Activated CD4-positive, alpha-beta T cell treated with anti-CD3 and anti-CD28 coated beads, Interleukin-10, Interleukin-2, amounts not matched to agents 100 ng/mL and 50 ng/mL, durations not matched to agents 16 hours and 8 hours (primary cell): ENCODE data around the gene HTR6.

Experiments
- DNase-seq: peaks from one replicate; pipeline ENCODE4 v3.0.0-alpha.2; 2020

The HTR6 gene

DNA sequence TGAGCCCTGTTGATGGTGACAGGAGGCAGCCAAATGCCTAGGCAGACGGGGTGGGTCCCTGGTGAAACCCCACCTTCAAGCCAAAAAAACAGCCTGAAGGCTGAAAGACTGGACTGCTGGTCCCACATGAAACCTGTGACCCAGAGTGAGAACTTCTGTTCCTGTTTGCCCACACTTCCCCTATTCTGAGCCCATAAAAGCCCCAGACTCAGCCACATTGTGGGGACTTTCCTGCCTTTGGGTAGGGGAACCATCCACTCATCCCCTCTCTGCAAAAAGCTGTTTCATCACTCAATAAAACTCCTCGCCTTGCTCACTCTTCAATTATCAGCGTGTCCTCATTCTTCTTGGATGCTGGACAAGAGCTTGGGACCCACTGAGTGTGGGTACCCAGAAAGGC lies 25.2 kb downstream of the HTR6 start:
- DNase-seq: no peak

DNA sequence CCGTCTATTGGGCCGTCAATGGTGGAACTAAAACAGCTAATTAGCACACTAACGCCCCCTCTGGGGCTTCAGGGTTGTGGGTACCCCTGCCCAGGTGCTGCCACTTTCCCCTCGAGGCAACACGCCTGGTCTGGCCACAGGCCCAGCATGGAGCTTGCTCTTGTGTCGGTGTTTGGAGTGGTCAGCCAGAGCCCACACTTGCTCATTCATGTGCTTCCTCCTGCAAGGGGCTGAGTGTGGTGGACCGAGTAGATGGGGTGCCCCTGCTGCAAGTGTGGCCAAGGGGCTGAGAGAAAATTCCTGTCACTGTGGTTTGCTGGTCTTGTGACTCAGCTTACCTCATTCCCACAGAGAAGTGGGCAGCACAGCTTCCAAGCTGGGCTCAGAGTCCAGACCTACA lies 25.7 kb downstream of the HTR6 start:
- no peak for DNase-seq

DNA sequence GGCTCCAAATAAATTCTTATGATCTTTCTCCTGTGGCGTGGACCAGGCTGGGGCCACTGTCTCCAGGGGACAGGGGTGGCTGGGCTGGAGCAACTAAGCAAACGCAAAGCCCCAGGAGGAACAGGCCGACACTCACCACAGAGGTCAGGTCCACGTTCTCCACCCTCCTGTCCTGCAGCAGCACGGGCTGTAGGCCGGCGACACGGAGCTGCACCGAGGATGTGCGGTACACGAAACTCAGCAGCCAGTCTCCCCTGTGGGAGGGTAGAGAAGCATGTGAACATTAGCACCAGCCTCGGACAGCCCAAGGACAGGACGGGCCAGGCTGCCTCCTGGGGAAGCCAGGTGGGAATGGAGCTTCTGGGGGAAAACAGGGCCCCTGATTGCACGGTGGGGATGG lies 29.6 kb downstream of the HTR6 start:
- DNase-seq: no peak

DNA sequence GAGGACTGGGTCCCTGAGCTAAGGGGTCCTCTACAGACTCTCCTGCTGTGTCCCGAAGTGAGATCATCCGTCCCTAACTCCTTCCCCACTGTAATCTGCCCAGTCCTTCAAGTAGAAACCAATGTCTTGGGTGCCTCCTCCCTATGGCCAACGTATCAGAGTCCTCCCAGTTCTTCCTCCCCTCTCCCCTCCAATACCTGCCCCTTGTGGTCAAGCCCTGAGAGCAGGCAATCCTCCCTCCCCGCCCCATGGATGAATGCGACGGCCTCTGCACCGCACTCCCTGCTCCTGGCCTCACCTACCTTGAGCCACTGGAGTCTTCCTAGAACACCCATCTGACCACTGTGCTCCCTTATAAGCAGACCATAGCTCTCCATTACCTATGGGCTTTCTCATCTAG lies 31.1 kb downstream of the HTR6 start:
- no peak for DNase-seq

DNA sequence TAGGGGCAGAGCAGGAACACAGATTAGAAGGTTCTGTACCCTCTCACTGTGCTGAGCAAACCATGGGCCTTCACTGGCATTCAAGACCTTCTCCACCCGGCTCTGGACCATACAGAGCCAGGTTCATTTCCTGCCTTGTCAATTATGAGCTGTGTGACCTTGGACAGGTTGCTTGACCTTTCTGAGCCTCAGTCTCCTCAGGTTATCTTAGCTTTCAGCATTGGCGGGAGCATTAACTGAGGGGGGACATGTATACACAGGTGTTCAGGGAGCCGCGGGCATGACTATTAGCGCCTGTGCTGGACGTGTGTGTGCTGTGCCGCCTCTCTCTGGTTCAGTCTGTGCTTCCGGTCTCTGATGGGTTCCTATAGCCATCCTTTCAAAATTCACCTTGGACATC lies 32.1 kb downstream of the HTR6 start:
- DNase-seq: no peak

DNA sequence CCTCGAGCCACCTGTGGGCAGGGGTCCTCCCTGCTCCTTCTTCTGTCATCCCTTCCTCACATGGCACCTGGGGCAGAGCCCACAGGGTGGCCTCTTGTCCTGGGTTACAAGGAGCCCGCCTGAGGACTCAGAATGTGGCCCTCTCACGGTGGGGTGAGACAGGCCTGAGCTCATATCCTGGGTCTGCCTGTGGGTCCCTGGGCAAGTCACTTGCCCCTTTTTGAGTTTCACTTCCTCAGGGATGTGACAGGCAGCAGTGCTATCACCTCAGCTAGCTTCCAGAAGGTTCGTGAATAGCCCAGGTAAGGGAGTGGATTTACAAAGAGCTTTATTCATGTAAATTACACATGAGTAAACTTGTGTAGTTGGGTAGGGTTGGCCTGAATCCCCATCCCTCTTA lies 33.5 kb downstream of the HTR6 start:
- no peak for DNase-seq

DNA sequence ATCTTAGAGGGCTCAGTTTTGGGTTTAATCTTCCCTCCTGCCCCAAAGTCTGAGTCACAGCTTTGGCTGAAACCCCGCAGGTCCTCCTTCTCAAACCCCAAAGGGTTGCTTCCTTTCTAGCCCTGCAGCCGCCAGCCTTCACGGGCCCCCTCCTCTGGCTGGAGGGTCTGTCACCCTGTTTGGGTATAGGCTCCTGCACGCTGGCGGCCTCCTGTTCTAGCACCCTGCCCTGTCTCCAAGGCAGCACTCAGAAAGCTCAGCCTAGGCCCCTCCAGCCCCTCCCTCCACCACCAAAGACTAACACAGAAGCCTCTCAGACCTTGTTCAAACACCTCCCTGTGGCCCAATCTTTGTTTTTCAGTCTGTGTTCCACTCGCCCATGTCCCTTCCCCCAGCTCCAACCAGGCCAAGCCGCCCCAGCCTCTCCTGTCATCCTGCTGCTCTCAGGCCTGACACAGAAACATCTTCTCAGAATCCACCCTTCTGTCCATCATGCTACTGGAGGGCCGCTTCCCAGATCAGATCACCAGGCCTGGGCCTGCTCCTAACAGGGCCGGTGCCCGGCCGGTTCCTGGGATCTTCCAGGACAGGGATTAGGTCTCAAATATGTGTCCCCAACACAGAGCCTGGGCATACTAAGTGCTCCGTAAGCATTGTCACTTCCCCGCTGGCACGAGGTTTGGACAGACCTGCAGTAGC lies 35.6 kb downstream of the HTR6 start:
- no peak for DNase-seq

DNA sequence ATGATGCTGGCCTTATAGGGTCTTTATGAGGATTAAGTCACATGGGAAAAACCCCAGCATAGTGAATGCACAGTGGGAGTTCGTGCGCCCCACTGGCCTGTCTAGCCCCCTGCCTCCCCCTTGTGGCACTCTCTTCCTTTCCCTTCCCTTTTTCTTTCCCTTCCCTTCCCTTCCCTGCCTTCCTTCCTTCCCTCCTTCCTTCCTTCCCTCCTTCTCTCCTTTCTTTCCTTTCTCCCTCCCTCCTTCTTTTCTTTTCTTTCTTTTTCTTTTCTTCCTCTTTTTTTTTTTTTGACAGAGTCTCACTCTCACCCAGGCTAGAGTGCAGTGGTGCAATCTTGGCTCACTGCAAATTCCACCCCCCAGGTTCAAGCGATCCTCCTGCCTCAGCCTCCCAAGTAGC lies 38.6 kb downstream of the HTR6 start:
- DNase-seq: no peak

DNA sequence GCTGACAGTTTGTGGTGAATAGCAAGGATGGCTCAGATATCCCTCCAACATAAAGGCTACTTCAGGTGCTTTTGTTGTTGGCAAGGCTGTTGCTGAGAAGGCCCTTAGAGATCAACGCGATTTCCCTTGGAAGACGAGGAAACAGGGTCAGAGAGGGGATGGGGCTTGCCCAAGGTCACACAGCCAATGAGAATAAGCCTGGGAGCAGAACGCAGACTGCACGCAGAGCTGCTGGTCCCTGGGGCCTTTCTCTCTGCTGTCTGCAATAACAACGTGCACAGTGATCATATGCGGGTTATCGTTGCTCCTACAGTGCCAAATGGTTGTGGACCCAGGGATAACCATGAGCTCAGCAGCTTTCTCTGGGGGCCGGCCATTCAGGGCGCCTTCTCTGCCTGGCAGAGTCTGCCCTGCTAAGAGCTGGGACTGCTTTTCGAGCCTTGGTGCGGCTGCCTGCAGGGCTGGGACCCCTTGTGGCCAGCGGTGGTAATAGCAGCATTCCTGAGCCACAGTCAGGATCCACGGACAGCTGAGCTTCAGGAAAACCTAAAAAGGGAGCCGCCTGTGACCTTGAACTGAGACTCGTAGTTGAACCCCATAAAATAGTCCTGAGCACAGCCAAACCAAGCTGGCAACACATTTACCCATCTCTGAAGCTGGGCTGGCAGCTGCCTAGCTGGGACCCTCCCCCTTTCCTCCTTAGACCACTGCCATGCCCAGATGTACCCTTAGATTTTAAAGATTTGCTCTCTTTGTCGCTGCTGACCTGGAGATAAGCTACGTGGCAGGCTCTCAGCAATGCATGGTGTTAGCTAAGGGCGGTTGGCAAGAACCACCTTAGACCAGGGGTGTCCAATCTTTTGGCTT lies 39.8 kb downstream of the HTR6 start:
- peak; percentile 66 for DNase-seq

DNA sequence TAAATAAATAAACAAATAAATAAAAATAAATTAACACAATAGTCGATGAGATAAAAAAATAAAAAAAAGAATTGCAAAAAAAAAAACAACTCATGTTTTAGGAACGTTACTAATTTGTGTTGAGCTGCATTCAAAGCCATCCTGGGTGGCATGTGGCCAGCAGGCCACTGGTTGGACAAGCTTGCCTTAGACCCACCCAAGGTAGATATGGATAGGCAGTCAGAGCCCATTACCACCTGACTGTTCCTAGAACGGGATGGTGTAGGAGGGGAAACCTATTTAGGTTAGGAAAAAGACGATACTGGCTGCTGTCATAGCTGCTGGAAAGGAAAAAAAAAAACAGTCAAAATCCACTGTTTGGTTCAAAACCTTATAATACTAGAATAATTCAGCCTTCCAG lies 40.8 kb downstream of the HTR6 start:
- DNase-seq: no peak

DNA sequence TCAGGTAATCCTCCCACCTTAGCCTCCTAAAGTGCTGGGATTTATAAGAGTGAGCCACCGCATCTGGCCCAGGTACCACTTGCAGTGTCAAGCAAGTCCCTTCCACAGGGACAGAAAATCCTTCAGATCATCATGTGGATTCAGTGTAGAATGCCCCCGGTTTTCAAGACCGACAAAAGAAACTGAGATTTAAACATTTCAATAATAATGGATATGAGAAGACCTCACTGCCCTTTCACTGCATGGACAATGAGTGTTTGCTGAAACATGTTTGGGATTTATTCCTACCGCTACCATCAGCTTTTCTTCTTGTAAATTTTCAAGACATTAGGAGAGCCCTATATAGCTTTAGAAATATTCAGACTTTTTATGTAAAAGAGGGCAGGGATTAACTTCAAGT lies 41.5 kb downstream of the HTR6 start:
- no peak for DNase-seq

DNA sequence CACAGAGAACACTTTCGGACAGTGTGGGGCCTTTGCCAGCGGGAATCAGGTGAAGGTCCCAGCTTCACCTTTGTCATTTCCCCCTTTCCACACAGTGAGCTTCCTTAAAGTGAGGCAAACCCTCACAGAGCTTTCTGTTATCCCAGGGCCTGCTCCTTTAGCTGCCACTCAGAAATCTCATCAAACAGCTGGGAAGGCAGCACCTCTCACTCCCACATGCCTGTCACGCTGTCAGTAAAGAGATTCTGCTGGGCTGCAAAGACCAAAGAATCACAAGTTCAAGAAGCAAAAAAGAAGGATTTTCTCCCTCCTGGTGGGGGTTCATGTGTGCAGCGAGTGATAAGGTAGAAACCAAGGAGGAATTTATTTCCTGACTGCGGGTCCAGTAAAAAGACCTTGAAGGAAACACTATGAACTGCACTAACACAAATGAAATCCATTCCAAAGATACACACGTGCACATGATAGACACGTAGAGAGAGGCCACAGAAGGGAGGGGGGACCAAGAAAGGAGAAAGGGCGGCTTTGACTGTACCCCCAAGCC lies 44.0 kb downstream of the HTR6 start:
- no peak for DNase-seq

DNA sequence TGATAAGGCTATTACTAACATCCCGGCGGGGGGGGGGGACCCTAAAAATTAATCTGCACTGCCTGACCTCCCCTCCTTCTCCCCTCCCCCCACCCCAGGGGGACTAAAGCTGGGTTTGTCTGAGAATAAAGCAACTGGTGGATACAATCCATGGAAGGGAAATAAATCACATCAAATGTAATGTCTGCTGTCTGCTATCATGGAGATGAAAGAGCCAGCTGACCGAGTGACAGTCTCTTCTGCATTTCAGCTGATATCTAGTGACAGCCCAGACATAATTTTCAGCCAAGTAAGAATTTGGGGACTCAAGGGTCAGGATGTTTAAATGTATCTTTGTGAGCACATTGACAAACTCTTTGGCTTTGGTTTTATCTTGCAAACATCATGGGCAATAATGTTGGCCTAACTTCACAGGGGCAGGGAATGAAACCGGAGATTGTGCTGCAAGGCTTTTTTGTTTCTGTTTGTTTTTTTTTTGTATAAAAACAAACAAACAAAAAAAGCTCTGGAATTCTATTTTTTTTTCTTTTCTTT lies 44.7 kb downstream of the HTR6 start:
- no peak for DNase-seq

DNA sequence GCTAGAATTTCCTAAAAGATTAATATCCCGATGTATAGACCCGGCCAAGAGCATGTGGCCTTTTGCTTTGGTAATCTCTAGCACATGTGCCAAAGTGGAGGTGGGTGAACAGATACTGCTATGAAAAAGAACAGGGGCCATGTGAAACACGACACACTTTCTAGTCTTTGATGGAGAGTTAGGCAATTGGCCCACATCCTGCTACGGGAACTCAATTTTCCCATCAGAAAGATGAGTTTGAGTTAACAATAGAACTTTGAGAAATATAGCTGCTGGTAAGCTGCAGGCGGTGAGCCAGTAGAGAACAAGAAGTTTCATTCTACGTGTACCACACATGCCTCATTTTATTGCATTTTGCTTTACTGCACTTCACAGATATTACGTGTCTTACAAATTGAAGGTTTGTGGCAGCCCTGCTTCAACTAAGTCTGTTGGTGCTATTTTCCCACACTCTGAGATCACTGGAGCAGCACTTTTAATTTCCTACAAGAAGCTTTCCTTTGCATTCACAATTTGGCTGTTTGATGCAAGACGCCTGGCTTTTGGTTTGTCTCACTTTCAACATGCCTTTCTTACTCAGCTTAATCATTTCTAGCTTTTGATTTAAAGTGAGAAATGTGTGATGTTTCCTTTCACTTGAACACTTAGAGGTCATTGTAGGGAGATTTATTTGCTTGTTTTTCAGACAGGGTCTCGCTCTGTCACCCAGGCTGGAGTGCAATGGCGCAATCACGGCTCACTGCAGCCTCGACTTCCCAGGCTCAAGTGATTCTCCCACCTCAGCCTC lies 46.3 kb downstream of the HTR6 start:
- peak; percentile 89 for DNase-seq

DNA sequence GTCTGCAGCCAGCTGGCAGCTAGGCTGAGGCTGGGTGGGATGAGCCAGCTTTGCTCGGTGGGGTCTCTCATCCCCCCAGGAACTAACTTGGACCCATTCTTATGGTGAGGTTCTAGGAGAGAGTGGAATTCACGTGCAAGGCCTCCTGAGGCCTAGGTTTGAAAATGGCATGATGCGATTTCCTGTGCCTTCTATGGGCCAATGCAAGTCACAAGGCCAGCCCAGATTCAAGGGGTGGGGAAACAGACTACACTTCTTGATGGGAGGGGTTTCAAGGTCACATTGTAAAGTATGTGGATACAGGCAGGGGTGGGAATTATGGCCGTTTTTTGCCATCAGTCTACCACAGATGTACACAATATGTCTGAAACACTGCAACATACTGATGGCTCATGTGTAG lies 48.3 kb downstream of the HTR6 start:
- DNase-seq: peak; percentile 29

DNA sequence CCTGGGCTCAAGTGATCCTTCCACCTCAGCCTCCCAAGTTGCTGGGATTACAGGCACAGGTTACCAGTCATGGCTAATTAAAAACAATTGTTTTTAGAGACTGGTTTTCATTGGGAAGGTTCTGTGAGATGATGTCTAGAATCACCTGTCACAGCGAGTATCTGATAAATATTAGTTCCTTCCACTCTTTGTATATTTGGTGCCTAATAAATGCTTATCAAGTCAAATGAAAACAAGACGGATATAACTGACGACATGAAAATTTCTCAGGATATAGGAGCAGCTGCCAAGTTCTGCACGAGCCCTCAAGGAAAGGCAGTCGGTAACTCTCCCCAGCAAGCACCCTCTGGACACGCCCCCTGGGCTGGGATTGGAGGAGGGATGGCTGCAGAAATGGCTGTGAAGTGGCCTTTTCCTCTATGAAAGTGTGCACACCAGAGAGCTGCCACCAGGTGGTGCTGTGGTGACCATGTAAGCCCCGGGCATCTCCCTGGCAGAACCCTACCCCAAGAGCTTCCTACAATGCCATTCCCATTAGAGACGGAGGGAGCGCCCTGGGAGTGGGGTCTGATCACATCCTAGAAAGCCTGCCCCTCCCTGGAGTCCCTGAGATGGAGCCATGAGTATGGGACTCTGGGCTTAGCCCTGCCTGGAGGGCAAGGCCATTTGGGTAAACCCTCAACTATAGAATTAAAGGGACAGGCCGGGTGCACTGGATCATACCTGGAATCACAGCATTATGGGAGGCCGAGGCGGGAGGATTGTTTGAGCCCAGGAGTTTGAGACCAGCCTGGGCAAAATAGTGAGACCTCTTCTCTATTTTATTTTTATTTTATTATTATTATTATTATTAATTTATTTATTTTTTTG lies 50.9 kb downstream of the HTR6 start:
- peak; percentile 94 for DNase-seq

DNA sequence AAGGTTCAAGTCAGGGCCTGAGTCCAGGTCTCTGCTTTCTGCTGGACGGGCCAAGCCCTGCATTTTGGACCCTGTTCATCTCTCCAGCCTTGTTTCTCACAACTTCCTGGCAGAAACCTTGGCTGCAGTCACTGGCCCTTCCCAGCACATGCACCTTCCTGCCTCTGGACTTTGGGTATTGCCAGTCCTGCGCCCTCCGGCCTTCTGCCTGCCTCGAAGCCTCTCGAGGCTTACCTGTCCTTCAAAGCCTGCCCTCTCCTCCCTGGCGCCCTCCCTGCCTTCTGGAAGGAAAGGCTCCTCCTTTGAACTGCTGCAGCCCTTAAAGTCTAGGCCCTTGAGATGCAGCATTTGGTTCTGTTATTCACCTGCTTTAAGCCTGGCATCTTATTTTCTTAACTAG lies 52.8 kb downstream of the HTR6 start:
- no peak for DNase-seq

DNA sequence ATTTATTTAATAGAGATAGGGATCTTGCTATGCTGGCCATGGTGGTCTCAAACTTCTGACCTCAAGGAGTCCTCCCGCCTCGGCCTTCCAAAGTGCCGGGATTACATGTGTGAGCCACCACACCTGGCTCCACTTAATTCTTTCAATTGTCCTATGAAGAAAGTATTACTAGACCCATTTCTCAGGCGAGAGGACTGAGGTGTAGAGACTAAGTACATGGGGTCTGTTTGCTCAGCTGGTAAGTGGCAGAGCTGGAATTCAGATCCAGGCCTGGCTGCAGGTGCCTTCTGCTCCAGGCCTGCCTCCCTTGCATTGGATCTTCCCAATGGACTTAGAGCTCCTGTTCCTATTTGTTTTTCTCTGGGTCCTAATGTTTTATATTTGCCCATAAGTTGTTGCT lies 55.5 kb downstream of the HTR6 start:
- DNase-seq: no peak

DNA sequence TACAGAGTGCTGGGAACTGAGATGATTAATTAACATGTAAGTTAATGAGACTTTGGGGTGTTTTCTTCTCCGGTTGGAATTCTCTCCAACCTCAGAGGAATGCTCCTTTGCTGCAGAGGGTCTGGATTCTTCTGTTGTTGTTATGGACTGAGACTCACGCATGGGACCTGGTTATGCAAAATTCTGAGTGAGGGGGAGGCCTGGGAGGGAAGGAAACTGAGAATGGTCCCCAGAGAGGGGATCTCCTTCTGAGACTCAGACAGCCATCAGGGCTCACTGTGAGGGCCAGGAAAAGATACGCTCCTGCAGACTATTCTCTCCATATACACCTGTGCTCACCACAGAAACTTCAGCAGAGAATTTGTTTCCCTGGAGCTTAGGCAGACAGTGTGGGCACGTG lies 56.3 kb downstream of the HTR6 start:
- DNase-seq: no peak

DNA sequence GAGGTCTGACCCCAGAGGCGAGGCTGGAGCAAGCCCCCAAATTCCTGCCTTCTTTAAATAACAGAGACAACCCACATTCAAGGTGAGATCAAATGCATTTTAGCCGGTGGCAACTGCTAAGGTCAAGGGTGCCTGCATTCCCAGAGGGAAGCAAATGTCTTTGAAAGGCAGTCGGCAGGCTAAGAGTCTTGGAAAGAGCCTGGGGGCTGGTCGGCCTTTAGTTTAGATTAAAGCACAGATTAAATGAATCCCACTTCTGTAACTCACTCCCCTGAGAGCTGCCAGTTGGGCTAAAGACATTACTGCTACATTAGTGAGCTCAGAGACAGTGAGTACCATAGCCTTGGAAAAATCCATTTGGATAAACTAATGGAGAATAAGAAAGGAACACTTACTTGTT lies 59.2 kb downstream of the HTR6 start:
- no peak for DNase-seq

DNA sequence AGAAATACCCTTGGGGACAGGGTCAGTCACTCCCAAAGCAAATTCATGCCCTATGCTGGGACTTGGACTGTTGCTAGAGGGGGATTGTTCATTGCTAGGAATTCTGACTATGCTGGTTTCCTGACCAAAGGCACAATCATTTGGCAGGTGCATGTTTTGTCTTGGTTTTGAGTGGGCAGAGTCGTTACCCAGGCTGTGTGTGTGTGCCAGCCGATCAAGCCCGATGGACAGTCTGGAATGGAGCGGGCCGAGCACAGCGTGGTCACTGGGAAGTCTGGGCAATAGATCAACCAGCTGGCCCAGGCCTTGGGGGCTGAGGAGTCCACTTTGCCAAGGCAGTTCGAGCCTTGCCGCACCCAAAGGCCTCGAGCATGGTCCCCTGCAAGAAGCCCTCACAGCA lies 60.9 kb downstream of the HTR6 start:
- no peak for DNase-seq
